ENCODE measurements around the gene AFF3.

AFF3 gene

DNA sequence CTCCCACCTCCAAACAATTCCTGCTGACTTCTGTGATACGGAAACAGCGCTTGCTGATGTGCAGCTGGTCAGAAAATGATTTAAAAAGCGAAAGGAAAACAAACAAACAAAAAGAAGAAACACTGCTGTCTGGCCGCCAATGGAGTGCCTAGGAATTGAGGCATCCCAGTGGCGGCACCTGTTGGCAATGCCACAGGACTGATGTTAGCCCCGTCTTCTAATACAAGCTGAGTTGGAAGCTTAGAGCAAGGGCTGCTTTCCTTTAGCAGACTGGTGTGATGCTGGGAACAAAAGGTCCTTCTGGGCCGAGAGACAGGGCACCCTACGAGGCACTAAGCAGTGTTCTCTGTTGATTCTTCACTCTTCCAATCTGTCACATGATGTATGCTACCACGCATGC is 489.0 kb downstream of the AFF3 start:
- no peak for DNase-seq

DNA sequence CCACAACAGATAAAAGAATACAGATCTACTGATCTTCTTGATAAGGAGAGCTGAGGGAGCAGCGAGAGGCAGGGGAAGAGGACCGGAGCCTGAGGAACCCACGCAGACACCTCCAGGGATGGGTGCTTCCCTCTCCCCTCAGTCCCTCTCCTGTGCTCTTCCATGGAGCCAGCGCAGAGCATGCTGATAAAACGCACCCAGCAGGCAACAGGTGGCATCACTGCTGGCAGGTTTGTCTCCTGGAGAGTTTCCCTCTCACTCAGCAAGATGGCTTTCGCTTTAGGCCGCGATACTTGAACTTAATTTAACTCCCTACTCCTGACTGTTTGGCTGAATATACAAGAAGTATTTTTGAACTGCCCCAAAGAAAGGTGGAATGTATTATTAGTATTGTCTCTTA is 489.5 kb downstream of the AFF3 start:
- no peak for DNase-seq

DNA sequence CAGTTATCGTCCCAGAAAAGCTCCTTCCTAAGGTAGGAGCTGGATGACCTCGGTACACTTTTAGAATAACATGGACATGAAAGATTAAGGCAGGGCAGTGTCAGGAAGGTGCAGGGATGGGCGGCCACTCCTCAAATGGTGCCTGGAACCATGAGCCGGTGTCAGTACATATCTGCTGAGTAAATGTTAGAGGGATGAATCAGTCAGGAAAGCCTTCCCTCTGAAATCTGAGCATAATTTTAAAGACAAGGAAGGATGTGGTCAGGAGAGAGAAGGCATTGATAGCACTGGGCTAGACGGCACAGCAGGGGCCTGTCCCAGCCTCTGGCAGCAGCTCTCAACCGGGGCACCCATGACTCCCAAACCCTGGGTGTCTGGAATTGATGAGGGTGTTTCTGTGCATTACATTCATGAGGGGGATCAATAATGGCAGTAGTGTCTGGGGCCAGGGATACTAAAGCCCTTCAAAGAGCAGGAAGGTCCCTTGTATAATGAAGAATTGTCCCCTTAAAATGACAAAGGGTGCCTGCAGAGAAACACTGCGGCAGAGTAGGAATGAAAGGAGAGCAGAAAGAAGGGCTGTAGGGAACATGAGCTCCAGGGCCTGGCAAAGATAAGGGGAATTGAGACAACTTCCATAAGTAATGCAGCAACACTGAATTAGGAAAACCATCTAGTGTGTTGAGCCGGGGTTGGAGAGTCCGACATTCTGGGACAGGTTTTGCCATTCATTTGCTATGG is 490.3 kb downstream of the AFF3 start:
- DNase-seq: peak in 1 of 2 experiments; percentile 6

DNA sequence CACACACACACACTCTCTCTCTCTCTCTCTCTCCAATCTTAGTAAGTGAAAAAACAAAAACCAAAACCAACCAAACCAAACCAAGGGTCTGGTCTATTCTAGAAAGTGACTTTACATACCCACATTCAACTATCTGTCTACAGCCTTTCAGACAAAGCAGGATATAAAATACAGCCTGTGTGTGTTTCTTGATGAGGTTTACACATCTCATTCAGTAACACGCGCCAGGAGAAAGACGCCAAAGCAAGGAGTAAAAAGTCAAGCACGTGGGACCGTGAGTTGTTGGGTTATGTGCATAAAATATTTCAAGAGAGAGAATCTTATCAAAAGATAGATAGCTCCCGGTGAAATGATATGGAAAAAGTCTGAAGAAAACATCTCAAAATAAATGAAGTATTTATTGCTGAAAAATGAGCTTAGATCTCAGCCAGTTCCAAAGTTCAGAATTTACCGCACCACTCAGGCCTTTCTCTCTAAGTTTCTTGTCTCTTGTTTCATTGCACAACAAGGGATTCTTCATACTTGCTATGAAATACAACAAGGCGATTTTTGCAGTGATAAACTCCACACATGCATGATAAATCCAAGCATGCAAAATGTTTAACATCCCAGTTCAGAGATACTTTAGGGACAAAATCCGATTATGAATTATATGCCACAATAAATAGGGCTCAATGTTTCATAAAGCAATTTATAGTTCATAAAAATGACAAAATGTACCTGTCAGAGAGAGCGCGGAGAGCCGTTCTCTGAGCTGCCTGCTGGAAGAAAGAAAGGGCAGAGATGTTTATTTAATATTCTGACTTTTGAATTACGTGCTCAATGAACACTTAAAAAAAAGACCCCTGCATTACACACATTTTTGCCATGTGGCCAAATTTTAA is 493.2 kb downstream of the AFF3 start:
- no peak for DNase-seq

DNA sequence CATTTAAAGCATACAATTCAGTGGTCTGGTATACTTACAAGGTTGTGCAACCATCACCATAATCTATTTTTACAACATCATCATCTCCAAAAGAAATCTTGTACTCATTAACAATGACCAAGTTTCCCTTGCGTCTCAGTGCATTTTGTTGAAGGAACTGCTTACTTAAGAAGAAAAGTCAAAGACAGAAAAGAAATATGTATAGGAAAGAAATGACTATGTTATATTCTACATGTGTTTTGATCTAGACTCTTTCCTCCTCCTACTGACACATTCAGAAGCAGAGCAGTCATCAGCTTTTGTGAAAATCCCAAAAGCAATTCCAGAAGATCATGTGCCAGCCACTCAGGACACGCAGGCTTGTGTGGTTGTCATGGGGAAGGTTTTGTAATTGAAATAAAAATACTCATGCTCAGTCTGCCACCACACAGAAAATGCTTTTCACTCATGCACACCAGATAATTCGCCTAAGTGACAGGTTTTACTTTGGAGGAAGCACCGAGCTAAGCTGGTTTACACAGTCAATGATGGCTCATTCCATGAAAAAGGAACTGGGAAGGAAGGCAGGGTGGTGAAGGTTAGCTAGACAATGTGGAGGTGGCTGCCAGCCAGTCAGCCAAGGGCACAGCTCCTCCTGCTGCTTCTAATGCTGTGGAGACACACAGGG is 494.1 kb downstream of the AFF3 start:
- DNase-seq: no peak

DNA sequence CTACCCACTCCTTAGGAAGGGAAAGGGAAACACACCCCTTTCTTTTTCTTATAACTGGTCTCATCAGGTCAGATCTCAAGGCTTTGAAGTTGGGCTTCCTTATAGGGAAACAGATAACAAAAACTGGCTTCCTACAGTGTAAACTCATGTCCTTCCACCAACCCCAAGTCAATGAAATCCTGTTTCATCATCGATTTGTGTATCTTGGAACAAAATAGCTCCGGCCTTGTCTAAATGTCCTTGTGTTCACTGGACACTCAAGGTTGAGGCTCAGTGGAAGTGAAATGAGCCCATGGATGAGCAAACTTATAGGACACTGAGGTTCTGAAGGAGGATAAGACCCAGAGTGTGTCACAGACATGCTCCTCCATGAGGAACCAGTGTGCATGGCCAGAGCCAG is 496.4 kb downstream of the AFF3 start:
- DNase-seq: no peak

DNA sequence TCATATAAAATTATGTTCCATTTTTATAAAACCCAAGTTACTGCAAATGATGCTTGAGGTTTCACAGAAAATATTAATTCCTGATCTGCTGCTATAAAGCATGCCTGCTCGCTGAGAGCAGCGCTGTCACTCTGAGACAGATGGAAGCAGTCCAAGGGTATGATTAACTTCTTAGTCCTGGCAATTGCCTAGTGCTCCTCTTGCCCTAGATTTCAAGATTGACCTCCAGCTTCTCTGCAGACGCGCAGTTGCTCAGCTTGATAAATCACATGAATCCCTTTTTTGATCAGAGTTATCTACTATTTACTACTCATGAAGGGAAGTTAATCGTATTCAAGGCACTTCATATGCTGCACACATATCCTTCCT is 498.0 kb downstream of the AFF3 start:
- DNase-seq: no peak

DNA sequence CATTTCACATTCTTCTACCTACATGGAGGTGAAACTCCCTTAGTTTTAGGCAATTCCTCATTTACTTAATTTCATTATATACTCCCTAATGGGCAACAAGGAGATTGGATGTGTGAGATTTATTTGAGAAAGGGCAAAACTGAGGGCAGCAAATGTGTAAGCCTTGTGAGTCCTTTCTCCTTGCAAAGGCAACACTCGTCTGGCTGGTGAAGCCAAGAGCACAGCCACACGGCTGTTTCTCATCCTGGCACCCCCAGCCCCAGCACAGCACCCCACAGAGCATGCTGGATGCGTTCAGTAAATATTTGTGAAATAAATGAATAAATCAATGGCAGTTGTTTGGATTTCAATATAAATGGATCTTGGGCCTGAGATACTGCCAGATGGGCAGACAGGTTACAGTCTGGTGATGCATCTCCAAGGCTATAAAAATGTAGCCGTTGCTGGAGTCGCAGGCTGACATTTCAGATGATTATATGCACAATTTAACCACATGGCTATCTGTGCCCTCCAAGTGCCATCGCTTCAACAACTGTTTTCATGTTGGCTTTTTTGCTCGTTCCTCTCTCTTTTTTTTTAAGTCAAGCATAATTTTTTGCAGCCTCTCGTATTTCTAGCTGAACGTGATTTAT is 498.5 kb downstream of the AFF3 start:
- DNase-seq: no peak

DNA sequence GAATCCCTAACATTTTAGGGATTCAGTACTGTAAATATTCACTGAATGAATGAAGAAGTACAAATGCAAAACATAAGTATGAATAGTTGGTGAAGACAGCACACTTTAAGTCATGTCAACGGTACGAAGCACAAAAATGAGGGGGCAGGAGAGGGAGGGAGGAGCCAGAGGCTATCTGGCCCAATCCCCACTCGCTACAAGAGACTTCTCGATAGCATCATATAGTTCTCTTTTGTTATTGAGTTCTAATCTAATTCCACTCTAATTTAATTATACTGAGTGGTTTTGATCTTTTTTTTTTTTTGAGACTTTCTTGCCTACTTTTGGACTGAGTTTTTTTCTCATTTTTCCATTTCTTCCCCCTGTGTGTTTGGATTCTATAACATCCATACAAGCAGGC is 500.4 kb downstream of the AFF3 start:
- DNase-seq: no peak

DNA sequence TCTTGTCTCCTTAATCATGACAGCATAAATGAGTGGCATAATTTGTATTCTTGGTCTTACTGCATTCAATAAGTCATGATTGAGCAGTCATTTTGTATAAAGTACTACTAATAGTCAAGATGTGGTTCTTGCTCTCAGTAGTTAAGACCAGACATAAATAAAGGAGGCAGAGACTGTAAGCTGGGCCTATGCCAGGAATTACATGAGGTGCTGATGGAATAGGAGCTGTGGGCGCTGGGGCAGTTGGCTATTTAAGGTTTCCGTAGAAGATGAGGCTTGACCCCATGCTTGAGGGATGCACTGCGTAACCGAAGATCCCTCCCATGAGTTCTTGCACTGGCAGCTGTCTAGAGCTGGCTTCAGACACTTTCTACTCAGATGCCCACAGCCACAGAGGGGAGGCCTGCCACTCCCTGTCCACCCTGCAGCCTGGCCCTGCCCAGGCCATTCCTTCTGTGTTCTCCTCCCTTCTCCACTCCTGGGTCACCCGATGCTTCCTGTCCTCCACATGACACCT is 501.7 kb downstream of the AFF3 start:
- DNase-seq: no peak

DNA sequence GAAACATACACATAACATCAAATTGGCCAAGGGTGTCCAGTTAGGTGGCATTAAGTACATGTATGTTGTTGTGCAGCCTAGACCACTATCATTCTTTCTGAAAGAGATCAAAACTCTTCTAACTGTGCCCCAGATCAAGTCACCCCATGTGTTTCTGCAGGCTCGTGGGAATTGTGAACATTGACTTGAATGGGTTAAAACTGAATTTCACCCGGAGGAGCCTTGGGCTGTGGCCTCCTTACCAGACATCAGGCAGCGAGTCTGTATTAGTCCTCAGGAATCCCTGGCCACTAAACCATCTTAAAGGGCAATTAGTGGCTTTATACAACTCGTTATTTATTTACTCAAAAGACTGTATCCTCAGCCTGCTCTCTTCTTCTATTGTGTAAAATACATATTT is 503.6 kb downstream of the AFF3 start:
- no peak for DNase-seq

DNA sequence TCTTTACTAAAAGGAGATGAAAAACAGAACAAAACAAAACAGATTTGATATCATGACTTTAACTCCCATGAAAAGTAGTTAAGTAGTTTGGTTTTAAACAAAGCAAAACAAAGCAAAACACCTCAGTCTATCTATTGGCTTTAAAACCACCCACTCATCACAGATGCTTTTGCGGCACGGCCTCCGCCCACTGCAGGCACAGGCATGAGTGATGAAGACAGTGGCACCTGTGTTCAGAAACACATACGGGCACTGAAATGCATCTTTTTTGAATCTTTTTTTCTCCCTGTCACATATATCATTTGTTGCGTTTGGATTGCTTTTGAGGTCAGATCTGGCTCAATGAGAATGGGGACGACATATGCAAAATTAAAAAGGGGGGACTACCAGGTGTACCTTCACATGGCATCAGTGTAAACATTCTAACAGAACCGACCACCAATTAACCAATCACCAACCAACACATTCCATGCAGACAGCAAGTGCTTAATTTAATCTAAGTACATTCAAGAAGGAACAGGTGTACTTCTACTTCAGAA is 505.2 kb downstream of the AFF3 start:
- DNase-seq: no peak

DNA sequence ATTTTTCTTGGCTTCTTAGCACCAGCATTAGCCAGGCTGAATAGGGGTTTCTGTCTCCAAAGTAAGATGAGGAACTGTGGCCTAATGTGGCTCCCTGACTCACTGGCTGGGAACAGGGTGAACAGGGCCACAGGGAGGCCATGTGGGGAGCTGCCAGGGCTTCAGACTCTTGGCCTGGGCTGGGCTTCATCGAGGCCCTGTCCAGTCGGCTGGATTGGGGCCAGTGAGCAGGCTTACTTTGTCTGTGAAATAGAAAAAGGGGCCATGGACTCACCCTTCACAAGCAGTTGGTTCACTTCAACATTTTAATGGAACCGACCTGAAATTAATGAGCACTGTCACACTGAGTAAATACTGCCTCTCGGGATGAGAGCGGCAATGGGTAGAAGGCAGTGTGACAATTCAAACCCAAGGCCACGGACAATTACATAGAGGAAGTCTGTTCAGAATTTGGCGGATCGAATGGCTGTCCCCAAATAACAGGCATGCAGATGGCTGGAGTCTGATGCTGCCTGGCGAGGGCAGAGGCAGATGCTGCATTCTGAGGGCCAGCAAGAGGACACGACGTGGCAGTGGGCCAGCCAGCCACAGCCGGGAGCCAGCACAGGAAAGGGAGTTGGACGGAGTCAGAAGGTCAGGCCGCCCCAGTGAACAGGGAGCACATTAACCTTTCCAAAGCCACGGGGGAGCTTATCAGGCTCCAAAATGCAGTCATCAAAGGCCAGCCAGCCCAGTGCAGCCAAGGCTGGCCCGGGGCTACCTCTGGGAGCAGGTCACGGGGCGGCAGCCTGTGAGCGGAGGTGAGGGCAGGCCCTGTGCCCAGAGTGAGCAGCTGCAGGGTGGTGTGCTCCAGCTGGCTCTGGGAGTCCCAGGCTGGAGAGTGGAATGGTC is 506.0 kb downstream of the AFF3 start:
- no peak for DNase-seq

DNA sequence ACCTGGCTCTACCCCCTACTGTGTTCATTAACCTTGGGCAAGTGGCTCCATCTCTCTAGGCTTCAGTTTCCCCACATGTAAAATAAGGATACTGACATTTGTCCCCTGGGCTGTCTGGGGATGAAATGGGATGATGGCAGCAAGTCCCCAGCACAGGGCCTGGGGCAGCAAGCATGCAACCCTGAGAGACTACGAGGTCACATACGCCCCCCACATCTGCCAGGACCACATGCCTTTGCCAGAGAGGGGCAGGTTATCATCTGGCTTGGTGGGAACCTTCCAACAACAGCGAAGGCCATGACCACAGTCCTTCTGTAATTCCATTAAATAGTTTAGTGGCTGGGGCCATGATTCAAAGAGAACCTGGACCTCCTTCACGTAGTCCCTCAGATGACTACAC is 506.7 kb downstream of the AFF3 start:
- no peak for DNase-seq

DNA sequence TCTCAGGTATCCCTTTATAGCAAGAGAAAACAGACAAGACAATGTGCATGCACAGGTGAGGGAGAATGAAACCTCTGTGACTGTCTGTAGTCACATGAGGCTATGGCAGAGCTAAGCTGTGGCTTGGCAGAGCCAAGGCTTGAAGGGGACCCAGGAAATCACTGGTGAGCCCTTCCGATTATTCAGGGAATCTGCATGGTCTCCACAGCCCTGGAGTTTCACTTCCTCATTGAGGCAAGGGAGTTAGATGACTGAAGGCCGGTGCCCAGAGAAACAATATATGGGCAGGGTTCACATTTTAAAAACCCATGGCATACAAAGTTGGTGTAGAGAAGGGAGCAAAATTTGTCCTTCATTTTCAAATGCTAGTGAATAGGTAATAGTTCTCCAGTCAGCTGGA is 508.2 kb downstream of the AFF3 start:
- DNase-seq: no peak

DNA sequence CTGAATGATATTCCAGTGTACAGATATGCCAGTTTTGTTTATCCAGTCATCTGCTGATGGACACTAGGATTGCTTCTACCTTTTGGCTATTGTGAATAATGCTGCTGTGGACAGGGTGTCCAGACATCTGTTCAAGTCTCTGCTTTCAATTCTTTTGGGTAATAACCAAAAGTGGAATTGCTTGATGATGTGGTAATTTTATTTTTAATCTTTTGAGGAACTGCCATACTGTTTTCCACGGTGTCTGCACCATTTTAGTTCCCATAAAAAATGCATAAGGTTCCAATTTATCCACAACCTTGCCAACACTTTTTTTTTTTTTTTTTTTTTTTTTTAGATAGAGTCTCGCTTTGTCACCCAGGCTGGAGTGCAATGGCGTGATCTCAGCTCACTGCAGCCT is 510.7 kb downstream of the AFF3 start:
- no peak for DNase-seq

DNA sequence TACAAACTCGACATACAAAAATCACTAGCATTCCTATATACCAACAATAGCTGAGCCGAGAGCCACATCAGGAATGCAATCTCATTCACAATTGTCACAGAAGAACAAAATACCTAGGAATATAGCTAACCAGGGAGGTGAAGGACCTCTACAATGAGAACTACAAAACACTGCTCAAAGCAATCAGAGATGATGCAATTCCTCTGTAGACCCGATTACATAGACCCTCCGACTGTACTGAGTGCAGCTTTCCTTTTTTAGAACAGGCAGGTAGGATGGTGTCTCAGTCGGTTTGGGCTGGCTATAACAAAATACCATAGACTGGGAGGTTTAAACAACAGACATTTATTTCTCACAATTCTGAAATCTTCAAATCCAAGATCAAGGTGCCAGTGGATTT is 513.1 kb downstream of the AFF3 start:
- DNase-seq: no peak

DNA sequence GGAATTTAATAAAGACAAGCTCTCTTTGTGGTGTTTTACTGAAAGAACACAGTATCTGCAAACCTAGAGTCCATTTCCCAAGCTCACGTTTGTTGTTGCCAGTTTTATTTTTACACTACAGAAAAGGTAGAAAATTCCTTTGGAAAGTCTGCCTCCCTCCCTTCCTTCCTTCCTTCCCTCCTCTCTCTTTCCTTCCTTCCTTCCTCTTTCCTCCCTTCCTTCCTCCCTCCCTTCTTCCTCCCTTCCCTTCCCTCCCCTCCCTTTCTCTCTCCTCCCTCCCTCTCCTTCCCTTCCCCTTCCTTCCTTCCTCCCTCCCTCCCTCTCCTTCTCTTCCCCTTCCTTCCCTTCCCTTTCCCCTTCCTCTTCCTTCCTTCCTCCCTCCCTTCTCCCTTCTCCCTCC is 516.2 kb downstream of the AFF3 start:
- no peak for DNase-seq

DNA sequence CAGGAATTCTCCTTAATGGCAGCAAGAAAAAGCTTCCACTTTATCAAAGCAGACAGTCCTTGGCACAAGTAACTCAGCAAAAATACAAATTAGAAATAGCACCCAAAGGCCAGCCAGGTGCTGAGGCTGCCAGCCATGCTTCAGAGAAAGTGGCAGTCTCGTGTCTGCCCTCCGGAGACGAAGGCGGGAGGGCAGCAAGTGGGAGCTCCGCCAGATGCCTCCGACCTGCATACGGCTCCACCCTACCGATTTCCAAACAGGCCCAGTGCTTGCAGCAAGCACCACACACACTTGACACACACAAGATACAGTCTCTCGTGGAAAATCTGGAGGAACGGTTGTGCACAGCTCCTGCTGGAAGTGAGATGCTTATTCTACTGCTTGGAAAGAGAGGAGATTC is 517.7 kb downstream of the AFF3 start:
- no peak for DNase-seq

DNA sequence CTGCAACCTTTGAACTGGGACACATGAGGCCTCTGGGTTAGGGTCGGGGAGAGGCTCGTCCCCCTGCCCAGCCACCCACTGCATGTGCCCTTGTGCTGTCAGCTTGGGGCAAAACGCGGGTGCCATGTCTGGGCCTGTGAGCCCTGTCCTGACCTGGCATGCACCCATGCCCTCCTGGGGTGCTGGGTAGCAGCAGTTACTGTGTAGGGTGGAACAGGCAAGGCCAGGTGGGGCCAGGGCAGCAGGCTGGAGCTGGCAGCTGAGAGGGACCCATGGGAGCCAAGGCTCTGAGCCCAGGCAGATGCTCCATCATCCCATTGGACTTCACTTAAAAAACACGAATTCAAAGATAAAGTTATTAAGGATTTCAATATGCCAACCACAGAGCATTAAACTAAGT is 518.8 kb downstream of the AFF3 start:
- DNase-seq: no peak

DNA sequence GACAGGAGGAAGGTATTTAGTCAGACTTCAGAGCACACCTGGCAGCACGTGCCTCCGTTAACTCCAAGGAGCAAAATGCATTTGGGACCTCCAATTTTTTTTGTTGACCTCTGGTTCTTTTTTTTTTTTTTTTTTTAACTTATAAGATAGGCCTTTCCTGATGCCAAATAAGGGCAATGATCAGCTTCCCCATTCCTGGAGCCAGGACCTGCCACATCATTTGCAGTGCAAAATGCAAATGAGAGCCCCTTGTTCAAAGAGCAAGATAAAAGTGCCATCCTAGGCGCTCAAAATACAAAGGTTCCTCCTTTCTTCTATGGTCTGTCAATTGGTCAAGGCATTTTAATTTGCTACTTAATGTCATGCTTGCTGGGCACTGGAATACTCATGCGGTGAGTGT is 519.4 kb downstream of the AFF3 start:
- no peak for DNase-seq

DNA sequence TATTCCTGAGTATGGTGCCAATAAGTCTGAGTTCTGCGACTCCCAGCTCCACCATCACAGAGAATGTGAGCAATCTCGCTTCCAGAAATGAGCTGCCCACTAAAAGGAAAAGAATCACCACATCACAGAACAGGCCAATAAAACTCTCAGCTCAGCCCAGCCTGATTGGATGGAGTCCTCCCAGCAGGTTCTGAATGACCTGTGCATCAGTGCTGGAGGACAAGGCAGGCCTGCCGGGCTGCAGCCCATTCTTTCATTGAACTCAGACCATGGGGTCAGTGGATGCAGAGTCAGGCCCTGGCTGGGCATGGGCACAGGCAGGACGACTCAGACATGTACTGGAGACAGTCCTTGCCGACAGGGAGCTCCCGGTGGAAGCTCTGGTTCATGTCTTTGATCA is 519.9 kb downstream of the AFF3 start:
- no peak for DNase-seq

All from Kasumi-1 (cell line).